WTC11 (cell line): ENCODE results near the gene CEP85. TPM values are rescaled to one million over a fixed set of nuclear protein-coding genes. Genes with fewer than 3 reads are reported as not detected.

Source experiments
- ATAC-seq: fragments of 200-7000 bp; cut with Tn5 transposase; 2 replicates; pipeline ENCODE4 v1.10.0; 2021; ENCODE audit warnings: mild to moderate bottlenecking, moderate library complexity
- CTCF ChIA-PET: fragments of 300-600 bp; sonication (Branson Sonifier 250); formaldehyde crosslinking; loops from one replicate; lab custom pipeline; 2021; ENCODE audit warnings: antibody characterized with exemption; lab: Charles Lee
- POLR2A ChIA-PET: fragments of 350-600 bp; sonication (Branson Sonifier 250); formaldehyde crosslinking; loops from one replicate; lab custom pipeline; 2021; ENCODE audit warnings: antibody characterized with exemption; lab: Charles Lee
- DNase-seq: peaks from one replicate; pipeline ENCODE4 v3.0.0; 2021; ENCODE audit warnings: low spot score
- H3K27ac Mint-ChIP-seq: 2 replicates; pipeline ENCODE4 v1.8.0; 2021; ENCODE audit warnings: mixed read lengths
- H3K27me3 Mint-ChIP-seq: 2 replicates; pipeline ENCODE4 v1.8.0; 2021; ENCODE audit warnings: low read depth, mild to moderate bottlenecking, moderate library complexity, mixed read lengths
- H3K36me3 Mint-ChIP-seq: 2 replicates; pipeline ENCODE4 v1.8.0; 2021; ENCODE audit warnings: mixed read lengths
- H3K4me1 Mint-ChIP-seq: 2 replicates; pipeline ENCODE4 v1.8.0; 2022; ENCODE audit warnings: mixed read lengths
- H3K4me3 Mint-ChIP-seq: 2 replicates; pipeline ENCODE4 v1.8.0; 2021; ENCODE audit warnings: mild to moderate bottlenecking, moderate library complexity, mixed read lengths
- H3K9me3 Mint-ChIP-seq: 2 replicates; pipeline ENCODE4 v1.8.0; 2021; ENCODE audit warnings: mixed read lengths
- CBFB ChIP-seq: sonication (generic); formaldehyde crosslinking; IDR thresholded peaks from 2 replicates; pipeline ENCODE4 v1.8.1; 2022; ENCODE audit warnings: mild to moderate bottlenecking, low read depth, missing genetic modification reagents
- FOXJ3 ChIP-seq: sonication (generic); formaldehyde crosslinking; IDR thresholded peaks from 2 replicates; pipeline ENCODE4 v1.9.0; 2021; ENCODE audit warnings: missing genetic modification reagents, mild to moderate bottlenecking, borderline replicate concordance
- JAZF1 ChIP-seq: fragments of 250-450 bp; sonication (Bioruptor Pico); IDR thresholded peaks from 2 replicates; pipeline ENCODE4 v1.9.0; 2021; ENCODE audit warnings: moderate library complexity, mild to moderate bottlenecking, inconsistent platforms
- KAT7 ChIP-seq: sonication (generic); formaldehyde crosslinking; IDR thresholded peaks from 2 replicates; pipeline ENCODE4 v1.8.1; 2023; ENCODE audit warnings: missing genetic modification reagents, mild to moderate bottlenecking, borderline replicate concordance
- NFATC4 ChIP-seq: fragments of 250-450 bp; sonication (Bioruptor Pico); IDR thresholded peaks from 2 replicates; pipeline ENCODE4 v1.9.0; 2021; ENCODE audit warnings: mild to moderate bottlenecking
- NR1H2 ChIP-seq: sonication (generic); formaldehyde crosslinking; IDR thresholded peaks from 2 replicates; pipeline ENCODE4 v1.9.0; 2021; ENCODE audit warnings: mild to moderate bottlenecking, moderate library complexity, missing genetic modification reagents
- NR2C2 ChIP-seq: sonication (generic); formaldehyde crosslinking; IDR thresholded peaks from 2 replicates; pipeline ENCODE4 v1.8.0; 2022; ENCODE audit warnings: mild to moderate bottlenecking, missing genetic modification reagents
- PRRX2 ChIP-seq: fragments of 250-450 bp; sonication (Bioruptor Pico); IDR thresholded peaks from 2 replicates; pipeline ENCODE4 v1.8.0; 2021; ENCODE audit warnings: mild to moderate bottlenecking
- RORB ChIP-seq: fragments of 250-450 bp; sonication (Bioruptor Pico); IDR thresholded peaks from 2 replicates; pipeline ENCODE4 v1.9.0; 2021; ENCODE audit warnings: mild to moderate bottlenecking
- SMAD3 ChIP-seq: sonication (generic); formaldehyde crosslinking; IDR thresholded peaks from 2 replicates; pipeline ENCODE4 v1.8.0; 2022; ENCODE audit warnings: missing genetic modification reagents, mild to moderate bottlenecking, borderline replicate concordance
- SP1 ChIP-seq: sonication (generic); formaldehyde crosslinking; conservative IDR thresholded peaks from 2 replicates; pipeline ENCODE4 v1.8.1; 2022; ENCODE audit warnings: missing genetic modification reagents
- TEAD1 ChIP-seq: sonication (generic); formaldehyde crosslinking; IDR thresholded peaks from 2 replicates; pipeline ENCODE4 v1.8.0; 2022; ENCODE audit warnings: mild to moderate bottlenecking, missing genetic modification reagents
- ZNF138 ChIP-seq: sonication (generic); formaldehyde crosslinking; conservative IDR thresholded peaks from 2 replicates; pipeline ENCODE4 v1.8.1; 2022; ENCODE audit warnings: mild to moderate bottlenecking, moderate library complexity, missing genetic modification reagents
- ZNF219 ChIP-seq: sonication (generic); formaldehyde crosslinking; IDR thresholded peaks from 2 replicates; pipeline ENCODE4 v1.8.0; 2023; ENCODE audit warnings: missing genetic modification reagents, mild to moderate bottlenecking, borderline replicate concordance
- ZNF396 ChIP-seq: fragments of 250-450 bp; sonication (Bioruptor Pico); IDR thresholded peaks from 2 replicates; pipeline ENCODE4 v1.8.0; 2021; ENCODE audit warnings: mild to moderate bottlenecking, moderate library complexity, borderline replicate concordance
- total RNA-seq: library from RNA; stranded (reverse); gene quantifications from 3 replicates; pipeline ENCODE4 v1.2.3, GENCODE V29; 2021
- TF ChIP-seq, protein P1 (sequence below): sonication (generic); formaldehyde crosslinking; conservative IDR thresholded peaks from 2 replicates; pipeline ENCODE4 v1.8.1; 2022; ENCODE audit warnings: mild to moderate bottlenecking, missing genetic modification reagents
- TF ChIP-seq, protein P2 (sequence below): fragments of 250-450 bp; sonication (Bioruptor Pico); IDR thresholded peaks from 2 replicates; pipeline ENCODE4 v2.1.2; 2022; ENCODE audit warnings: mild to moderate bottlenecking, moderate library complexity
- TF ChIP-seq, protein P3 (sequence below): sonication (generic); formaldehyde crosslinking; IDR thresholded peaks from 2 replicates; pipeline ENCODE4 v1.8.1; 2022; ENCODE audit warnings: low read depth, mild to moderate bottlenecking, moderate library complexity, missing genetic modification reagents, borderline replicate concordance
- TF ChIP-seq, protein P4 (sequence below): sonication (generic); formaldehyde crosslinking; IDR thresholded peaks from 2 replicates; pipeline ENCODE4 v1.8.1; 2022; ENCODE audit warnings: mild to moderate bottlenecking, missing genetic modification reagents, moderate library complexity, borderline replicate concordance
- TF ChIP-seq, protein P5 (sequence below): sonication (generic); formaldehyde crosslinking; IDR thresholded peaks from 2 replicates; pipeline ENCODE4 v1.8.1; 2023; ENCODE audit warnings: mild to moderate bottlenecking, missing genetic modification reagents, borderline replicate concordance

Gene CEP85
- total RNA-seq, 1 experiment from 2014 or later: 40.8 TPM

DNA sequence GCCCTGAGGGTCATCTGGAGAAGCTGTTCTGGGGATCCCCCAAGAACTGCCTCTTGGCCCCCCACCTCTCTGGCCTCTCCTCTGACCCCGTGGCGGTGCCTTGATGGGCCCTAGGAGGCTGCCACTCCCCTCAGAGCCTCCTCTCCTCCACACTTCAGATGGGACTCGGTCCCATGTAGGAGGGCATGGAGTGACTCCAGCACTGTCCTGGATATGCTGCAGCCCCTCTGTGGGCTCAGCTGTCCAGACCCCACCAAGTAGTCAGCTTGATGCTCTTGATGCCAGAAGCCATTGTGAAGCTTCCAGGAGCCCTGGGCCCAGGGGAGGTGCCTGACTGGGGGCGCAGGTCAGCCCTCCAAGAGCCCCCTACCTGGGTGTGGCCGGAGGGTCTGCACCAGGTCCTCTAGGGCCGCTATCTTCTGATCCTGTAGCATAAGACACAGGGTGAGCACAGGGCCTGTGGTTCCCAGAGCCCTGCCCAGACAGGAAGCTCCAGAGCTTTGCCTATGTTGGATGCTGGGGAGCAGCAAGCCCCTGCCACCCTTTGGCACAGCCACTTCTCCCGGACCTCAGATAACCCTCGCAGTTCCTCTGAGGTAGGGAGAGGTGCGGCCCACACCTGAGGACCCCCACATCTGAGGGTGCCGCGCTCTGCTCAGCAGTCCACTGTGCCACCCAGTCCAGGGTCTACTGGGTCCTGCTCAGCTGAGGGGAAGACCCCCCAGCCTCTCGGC is 63.2 kb downstream of the CEP85 start:
- DNase-seq (no peak), ATAC-seq (no peak)
- no peak overlapping the region for H3K4me3 Mint-ChIP-seq
- peaks cover 3% of the 10 kb centered on the region for H3K4me1 Mint-ChIP-seq
- H3K36me3 Mint-ChIP-seq: no peaks in the 10 kb centered on the region
- no peaks in the 10 kb centered on the region for H3K9me3 Mint-ChIP-seq
- CTCF ChIA-PET: interaction anchor here (0.9 to 2.2 kb wide), 2 partner anchors 11 to 25 kb away, joined by 3 to 10 read pairs; no protein-coding TSS in a partner anchor
- no peak overlapping the region for H3K27ac Mint-ChIP-seq
- H3K27me3 Mint-ChIP-seq: no peaks in the 10 kb centered on the region
- TF ChIP-seq ZNF396 (CRISPR knock-in tag): no peak
- POLR2A ChIA-PET: no interaction called here

DNA sequence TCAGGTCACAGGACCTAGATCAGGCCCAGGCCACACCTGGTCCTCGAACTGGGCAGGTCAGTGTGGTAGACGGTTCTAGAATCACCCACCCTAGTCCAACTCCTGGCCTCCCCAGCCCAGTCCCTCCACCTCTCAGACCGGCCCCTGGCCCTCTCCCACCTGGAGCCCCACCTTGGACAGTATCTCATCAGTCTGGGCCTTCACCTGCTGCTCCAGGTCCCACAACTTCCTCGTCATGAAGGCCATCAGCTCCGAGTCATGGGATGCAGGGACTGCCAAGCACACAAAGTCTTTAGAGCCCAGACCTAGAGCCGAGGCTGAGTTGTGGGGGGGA is 63.8 kb downstream of the CEP85 start:
- Mint-ChIP-seq H3K27ac (no peak overlapping the region), H3K4me3 (no peak overlapping the region), H3K4me1 (peaks cover 3% of the 10 kb centered on the region), H3K27me3 (no peaks in the 10 kb centered on the region), H3K9me3 (no peaks in the 10 kb centered on the region), H3K36me3 (no peaks in the 10 kb centered on the region)
- ATAC-seq: no peak
- no peak for TF ChIP-seq SP1
- TF ChIP-seq ZNF138: no peak
- no peak for TF ChIP-seq PRRX2 (CRISPR knock-in tag)
- no peak for TF ChIP-seq JAZF1 (CRISPR knock-in tag)
- TF ChIP-seq, protein P1, sequence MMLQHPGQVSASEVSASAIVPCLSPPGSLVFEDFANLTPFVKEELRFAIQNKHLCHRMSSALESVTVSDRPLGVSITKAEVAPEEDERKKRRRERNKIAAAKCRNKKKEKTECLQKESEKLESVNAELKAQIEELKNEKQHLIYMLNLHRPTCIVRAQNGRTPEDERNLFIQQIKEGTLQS (CRISPR knock-in tag): no peak
- TF ChIP-seq FOXJ3: no peak
- TF ChIP-seq TEAD1 (CRISPR knock-in tag): no peak
- TF ChIP-seq ZNF219 (CRISPR knock-in tag): no peak
- TF ChIP-seq NFATC4 (CRISPR knock-in tag): no peak
- TF ChIP-seq, protein P2, sequence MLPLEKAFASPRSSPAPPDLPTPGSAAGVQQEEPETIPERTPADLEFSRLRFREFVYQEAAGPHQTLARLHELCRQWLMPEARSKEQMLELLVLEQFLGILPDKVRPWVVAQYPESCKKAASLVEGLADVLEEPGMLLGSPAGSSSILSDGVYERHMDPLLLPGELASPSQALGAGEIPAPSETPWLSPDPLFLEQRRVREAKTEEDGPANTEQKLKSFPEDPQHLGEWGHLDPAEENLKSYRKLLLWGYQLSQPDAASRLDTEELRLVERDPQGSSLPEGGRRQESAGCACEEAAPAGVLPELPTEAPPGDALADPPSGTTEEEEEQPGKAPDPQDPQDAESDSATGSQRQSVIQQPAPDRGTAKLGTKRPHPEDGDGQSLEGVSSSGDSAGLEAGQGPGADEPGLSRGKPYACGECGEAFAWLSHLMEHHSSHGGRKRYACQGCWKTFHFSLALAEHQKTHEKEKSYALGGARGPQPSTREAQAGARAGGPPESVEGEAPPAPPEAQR: no peak
- TF ChIP-seq NR2C2 (CRISPR knock-in tag): no peak
- no peak for TF ChIP-seq CBFB (CRISPR knock-in tag)
- TF ChIP-seq KAT7 (CRISPR knock-in tag): no peak
- no peak for TF ChIP-seq SMAD3 (CRISPR knock-in tag)
- TF ChIP-seq NR1H2 (CRISPR knock-in tag): no peak
- no peak for TF ChIP-seq RORB (CRISPR knock-in tag)
- TF ChIP-seq, protein P3, sequence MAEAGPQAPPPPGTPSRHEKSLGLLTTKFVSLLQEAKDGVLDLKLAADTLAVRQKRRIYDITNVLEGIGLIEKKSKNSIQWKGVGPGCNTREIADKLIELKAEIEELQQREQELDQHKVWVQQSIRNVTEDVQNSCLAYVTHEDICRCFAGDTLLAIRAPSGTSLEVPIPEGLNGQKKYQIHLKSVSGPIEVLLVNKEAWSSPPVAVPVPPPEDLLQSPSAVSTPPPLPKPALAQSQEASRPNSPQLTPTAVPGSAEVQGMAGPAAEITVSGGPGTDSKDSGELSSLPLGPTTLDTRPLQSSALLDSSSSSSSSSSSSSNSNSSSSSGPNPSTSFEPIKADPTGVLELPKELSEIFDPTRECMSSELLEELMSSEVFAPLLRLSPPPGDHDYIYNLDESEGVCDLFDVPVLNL: no peak
- TF ChIP-seq, protein P4, sequence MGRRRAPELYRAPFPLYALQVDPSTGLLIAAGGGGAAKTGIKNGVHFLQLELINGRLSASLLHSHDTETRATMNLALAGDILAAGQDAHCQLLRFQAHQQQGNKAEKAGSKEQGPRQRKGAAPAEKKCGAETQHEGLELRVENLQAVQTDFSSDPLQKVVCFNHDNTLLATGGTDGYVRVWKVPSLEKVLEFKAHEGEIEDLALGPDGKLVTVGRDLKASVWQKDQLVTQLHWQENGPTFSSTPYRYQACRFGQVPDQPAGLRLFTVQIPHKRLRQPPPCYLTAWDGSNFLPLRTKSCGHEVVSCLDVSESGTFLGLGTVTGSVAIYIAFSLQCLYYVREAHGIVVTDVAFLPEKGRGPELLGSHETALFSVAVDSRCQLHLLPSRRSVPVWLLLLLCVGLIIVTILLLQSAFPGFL (CRISPR knock-in tag): no peak
- TF ChIP-seq, protein P5, sequence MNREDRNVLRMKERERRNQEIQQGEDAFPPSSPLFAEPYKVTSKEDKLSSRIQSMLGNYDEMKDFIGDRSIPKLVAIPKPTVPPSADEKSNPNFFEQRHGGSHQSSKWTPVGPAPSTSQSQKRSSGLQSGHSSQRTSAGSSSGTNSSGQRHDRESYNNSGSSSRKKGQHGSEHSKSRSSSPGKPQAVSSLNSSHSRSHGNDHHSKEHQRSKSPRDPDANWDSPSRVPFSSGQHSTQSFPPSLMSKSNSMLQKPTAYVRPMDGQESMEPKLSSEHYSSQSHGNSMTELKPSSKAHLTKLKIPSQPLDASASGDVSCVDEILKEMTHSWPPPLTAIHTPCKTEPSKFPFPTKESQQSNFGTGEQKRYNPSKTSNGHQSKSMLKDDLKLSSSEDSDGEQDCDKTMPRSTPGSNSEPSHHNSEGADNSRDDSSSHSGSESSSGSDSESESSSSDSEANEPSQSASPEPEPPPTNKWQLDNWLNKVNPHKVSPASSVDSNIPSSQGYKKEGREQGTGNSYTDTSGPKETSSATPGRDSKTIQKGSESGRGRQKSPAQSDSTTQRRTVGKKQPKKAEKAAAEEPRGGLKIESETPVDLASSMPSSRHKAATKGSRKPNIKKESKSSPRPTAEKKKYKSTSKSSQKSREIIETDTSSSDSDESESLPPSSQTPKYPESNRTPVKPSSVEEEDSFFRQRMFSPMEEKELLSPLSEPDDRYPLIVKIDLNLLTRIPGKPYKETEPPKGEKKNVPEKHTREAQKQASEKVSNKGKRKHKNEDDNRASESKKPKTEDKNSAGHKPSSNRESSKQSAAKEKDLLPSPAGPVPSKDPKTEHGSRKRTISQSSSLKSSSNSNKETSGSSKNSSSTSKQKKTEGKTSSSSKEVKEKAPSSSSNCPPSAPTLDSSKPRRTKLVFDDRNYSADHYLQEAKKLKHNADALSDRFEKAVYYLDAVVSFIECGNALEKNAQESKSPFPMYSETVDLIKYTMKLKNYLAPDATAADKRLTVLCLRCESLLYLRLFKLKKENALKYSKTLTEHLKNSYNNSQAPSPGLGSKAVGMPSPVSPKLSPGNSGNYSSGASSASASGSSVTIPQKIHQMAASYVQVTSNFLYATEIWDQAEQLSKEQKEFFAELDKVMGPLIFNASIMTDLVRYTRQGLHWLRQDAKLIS (CRISPR knock-in tag): no peak
- POLR2A ChIA-PET: no interaction called here
- no peak for DNase-seq
- CTCF ChIA-PET: interaction anchor here (2.2 kb wide), 1 partner anchor 12 kb away, joined by 10 read pairs; no protein-coding TSS in a partner anchor
